Suppressor macrophage (primary cell): Measurements from ENCODE around the gene SRCAP.

Experiments used
- DNase-seq, 4 experiments: peaks; one replicate each; pipeline ENCODE4 v3.0.0-alpha.2; 2020 to 2022
- total RNA-seq, 17 experiments: gene quantifications; one replicate each; lab custom pipeline; 2026; ENCODE audit warnings: mixed read lengths in 6 of 17, inconsistent platforms in 3 of 17; lab: John Stamatoyannopoulos, UW

SRCAP gene
- total RNA-seq = 0.98 to 13.8 (median 5.0) reads per million in 17 experiments

DNA sequence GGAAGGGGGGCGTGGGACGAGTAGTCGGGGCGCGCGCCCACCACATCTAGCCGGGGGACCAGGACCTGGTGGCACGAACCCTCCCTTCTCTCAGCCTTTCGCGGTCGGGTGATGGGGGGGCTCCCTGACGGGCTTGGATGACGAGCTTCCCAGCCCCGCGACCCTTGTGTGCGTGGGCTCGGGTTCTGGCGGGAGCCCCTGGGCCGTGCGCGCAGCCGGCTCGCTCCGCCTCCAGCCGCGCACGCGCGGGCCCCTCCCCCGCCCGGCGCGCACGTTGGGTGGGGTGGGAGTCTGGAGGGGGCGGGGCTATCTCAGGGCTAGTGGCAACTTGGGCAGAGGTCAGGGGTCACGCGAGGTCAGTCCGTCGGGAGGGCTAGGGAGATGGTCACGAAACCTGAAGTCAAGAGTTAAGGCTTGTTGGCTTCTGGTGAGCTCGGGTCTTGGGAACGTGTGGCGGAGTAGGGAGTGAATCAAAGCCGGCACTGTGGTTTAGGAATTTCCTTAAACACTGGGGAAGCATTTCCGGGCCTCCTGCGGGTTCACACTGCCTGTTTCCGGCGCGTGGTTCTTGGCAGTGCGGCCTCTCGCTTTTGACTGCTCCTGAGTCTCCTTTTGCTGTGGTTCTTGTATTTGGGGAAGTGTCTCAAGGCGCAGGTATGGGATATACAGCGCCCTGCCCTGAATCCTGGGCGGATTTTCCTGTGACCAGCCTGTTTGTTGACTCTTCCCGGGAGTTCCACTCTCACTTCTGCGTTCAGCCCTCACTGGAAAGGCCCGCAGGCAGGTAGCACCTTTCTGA is at the start of gene SRCAP:
TSS of gene SRCAP (plus strand) at position 356 of the 799 bp plus-strand sequence. CDS start 1,654 bp downstream, outside the sequence.
- peak; percentile 89 to 97 (median 93) for DNase-seq

DNA sequence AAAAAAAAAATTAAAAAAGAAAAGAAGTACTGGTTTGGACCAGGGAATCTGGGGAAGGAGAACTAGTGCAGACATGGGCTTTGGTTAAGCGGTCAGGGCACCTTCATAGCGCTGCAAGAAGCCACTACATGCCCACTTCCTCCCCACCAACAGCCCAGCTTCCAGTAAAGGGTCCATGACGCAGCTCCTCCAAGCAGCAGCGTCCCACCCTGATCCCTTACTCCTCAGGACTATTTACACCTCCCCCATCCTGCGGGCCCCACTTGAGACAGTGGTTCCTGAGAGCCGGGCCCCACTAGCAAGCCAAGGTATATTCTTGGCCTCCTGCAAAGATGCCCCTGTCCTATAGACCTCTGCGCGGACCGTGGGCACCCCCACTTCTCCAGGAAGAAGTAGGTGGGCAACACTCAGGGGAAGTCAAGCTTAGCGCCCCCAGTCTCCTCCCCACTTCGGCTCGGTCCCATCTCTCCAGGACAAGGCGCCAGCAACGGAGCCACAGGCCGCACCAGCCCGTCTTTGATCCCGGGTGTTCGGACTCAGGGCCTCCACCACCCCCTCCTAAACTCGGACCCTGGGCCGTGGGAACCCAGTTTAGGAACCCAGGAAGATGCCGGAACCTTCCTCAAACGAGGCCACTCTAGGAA is 49.1 kb upstream of the SRCAP start:
- DNase-seq = peak in 3 of 4 experiments; percentile 26 to 41 (median 35)

DNA sequence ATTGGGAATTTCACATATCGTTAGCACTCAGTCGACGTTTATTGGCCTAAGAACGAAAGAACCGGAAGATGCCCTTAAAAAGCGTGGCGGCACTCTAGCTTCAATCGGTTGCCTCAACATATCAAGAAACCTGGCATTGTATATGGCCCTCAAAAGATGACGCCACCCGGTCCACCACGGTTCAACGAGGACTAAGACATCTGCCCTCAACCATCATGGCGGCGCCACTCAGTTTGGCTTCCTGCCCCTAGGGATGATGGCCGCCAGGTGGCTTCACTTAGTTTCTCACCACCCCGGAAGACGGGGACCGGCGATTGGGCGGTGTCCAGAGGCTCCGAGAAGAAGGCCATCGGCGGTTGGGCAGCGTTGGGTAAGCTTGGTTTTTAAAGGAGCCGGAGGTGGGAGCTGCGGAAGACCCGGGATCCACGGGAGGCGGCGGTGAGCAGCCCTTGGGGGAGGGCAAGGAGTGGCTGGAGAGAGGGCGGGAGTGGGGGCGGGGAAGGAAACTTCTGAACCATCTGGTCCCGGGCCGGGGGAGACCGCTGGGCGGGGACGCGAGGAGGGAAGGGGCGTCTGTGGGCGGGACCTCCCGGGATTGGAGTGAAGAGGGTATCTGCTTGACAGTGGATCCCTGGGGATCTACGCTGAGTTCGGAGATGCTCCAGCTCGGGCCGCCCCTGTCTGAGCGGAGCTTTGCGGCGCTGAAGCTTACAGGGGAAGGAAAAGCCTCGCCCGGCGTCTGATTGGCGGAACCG is 48.4 kb upstream of the SRCAP start, which contains the start of gene PRR14:
TSS of gene PRR14 (plus strand) at position 592 of the 755 bp plus-strand sequence. CDS start 686 bp downstream, outside the sequence.
- DNase-seq = peak; percentile 99 to 100 (median 100)

GRCh38 chr16:30651124-30652004 is 47.6 kb upstream of the SRCAP start:
- DNase-seq = peak; percentile 81 to 93 (median 87)

DNA sequence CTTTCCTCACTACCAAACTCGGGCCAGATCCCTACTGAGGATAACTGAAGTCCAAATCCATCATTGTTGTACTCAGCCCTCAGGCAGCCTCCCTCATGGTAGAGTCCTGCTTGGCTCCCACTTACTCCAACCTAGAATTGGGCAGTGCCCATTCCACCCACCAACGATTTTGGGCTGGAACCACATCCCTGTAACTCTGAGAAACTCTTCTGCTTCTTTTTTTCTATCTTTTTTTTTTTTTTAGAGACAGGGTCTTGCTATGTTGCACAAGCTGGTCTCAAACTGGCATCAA is 47.0 kb upstream of the SRCAP start:
- DNase-seq = no peak

- no peak for DNase-seq
Measured at GRCh38 chr16:30652718-30653117, 46.3 kb upstream of the SRCAP start.

GRCh38 chr16:30654856-30655255 is 44.1 kb upstream of the SRCAP start:
- DNase-seq = no peak

- DNase-seq = no peak
Measured at GRCh38 chr16:30655815-30656347, 43.1 kb upstream of the SRCAP start.

DNA sequence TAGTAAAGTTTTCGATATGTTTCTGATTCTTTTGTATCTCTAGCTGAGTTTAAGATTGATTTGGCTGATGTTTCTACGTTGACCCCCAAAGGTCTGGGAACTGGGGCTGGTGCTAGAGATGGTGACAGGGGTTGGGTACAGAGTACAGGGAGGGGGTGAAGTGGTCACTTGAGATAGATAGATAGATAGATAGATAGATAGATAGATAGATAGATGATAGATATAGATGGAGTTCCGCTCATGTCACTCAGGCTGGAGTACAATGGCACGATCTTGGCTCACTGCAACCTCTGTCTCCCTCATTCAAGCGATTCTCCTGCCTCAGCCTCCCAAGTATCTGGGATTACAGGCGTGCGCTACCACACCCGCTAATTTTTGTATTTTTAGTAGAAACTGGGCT is 42.6 kb upstream of the SRCAP start:
- no peak for DNase-seq

GRCh38 chr16:30656974-30657865 is 41.8 kb upstream of the SRCAP start:
- no peak for DNase-seq

GRCh38 chr16:30657866-30658730 is 40.9 kb upstream of the SRCAP start, which contains the start of gene FBRS:
Gene FBRS, plus strand, starts transcription at chr16:30658431. Its CDS starts 1,088 bp downstream, at chr16:30659519.
- peak; percentile 100 for DNase-seq

DNA sequence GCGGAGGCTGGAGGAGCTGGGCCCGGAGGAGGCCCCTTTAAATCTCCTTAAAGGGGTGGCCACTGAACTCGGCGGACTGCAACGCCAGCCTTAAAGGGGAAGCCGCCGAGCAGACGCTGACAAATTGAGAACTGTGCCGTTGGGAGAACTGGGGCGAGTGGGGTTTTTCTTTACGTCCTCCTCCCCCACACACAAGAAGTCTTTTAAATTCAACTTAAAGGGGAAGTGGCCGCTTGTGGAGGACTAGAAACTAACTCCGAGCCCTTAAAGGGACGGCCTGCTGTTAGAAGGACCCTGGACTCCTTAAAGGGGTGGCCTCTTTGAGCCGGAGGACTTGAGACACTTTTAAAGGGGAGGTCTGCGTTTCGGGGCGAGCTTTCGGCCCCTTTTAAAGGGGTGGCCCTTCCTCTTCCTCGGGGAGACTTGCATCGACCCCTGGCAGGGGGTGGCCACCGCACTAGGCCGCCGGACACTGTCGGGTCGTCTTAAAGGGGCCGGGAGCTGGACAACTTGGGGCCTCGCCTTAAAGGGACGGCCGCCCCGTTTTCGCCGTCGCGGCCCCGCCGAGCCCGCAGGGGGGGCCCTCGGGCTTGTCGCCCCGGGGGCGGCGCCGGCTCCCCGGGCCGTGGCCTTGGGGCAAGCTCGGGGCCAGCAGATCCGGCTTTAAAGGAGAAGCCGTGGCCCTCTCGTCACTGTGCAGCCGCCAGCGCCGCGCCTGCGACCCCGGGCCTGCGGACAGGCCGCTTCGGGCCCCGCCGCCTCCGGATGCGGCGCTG is 40.1 kb upstream of the SRCAP start:
- peak; percentile 99 for DNase-seq

- peak in 1 of 4 experiments; percentile 18 for DNase-seq
Measured at GRCh38 chr16:30659507-30660423, 39.2 kb upstream of the SRCAP start.

DNA sequence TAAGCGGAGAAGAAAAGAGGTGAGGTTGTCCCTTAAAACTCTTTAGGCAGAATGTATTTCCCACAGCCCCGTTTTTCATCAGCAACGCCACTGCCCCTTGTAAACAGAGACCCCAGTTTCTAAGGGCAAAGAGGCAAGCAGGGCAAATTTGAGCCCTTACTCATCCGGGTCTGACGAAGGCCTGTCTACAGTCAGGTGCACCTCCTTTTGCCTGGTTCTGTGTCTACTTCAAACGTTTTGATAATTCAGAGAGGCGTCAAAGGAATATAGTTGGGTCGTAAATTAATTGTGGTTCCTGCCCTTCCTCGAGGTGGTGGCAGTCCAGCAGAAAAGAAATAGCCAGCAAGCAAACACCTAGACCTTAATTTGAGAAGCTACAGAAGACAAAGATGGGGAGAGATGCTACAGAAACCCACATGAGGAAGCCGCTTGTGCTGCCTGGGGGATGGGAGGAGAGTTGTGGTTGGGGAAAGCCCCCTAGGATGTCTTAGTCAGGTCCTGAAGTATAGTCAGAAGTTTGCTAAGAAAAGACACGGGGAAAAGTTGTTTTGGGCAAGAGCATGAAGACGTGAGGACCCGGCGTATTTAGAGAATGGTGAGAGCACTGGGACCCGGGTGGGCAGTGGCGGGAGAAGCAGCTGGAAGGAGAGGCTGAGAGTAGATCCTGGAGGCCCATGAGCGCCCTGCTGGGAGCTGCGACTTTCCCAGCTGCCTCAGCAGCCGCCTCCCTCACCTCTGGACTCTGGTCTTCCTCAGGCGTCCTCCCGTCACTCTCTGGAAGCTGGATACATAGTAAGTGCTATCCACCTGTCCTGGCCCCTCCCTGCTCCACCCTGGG is 38.3 kb upstream of the SRCAP start:
- peak; percentile 43 to 68 (median 67) for DNase-seq

DNA sequence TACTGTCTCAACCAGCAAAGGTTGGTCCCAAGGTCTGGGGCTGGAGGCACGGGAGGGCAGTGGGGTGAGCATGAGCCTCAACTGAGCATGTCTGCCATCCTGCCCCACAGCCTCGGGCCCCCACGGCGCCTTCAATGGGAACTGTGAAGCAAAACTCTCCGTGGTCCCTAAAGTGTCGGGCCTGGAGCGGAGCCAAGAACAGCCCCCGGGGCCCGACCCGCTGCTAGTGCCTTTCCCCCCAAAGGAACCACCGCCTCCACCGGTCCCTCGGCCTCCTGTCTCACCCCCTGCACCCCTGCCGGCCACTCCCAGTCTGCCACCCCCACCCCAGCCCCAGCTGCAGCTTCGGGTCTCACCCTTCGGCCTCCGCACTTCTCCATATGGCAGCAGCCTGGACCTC is 36.5 kb upstream of the SRCAP start:
- DNase-seq = no peak

DNA sequence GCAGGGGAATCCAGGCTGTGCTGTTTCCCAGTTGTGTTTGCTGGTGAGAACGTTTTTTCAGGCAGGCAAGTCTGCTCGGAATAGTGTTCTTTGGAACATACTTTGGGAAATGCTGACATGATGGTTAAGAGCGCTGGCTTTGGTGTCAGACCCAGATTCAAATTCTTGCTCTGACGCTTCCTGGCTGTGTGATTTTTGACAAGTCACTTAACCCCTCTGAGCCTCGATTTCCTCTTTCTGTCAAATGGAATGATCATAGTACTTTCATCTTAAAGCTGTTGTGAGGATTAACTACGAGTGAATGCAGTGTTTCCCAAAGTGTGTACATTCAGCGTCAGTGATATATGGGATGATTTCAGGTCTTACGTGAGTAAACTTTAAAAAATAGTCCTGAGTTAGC is 35.9 kb upstream of the SRCAP start:
- no peak for DNase-seq

GRCh38 chr16:30663820-30664219 is 35.2 kb upstream of the SRCAP start:
- DNase-seq = no peak
